NCI-H2029 treated with DMSO at 0.1 percent for 48 hours (cell line): Measurements from ENCODE around the gene CAMTA1.
"Not testable (repeated sequence)": the region's sequence is repeated elsewhere in the genome, so short reads cannot be mapped to it uniquely, and the experiment has no call there.

Experiments used
- DNase-seq: peaks from one replicate; lab custom pipeline; 2025; lab: John Stamatoyannopoulos, UW

Gene CAMTA1

GRCh38 chr1:6906783-6907182 is 121.5 kb downstream of the CAMTA1 start:
- no peak for DNase-seq

GRCh38 chr1:6907201-6907600 is 121.9 kb downstream of the CAMTA1 start:
- no peak for DNase-seq

DNA sequence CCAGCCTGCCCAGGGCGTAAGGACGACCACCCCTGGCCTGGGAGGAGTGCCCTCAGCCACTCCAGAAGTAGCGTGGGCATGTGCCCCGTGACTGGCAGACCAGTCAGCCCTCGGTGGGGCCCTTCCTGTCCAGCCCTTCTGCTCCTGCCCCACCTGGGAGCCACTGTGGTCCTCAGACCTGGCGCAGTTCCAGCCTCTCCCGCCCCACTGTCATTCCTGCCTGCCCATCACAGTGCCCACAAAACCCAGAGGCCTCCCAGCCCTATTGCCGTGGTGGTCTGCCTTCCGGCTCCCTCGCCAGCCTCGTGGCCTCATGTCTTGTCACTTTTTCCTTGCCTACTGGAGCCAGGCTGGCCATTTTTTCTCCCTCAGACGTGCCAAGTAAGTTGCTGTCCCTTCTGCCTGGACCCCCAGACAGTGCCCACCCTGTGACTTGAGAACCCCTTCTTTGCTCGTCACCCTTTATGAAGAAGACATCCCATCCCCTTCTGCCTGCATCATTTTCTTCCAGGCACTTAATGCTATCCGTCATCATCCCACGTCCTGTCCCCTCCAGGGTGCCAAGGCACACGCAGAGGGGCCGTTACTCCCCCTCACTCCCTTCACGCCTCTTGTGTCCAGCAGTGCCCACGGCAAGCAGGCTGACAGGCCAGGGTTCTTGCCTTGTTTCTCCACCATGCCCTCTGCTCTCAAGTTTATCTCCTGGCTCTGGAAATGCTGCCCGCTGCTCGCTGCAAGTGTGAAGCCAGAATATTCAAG is 122.6 kb downstream of the CAMTA1 start:
- DNase-seq, result no peak

DNA sequence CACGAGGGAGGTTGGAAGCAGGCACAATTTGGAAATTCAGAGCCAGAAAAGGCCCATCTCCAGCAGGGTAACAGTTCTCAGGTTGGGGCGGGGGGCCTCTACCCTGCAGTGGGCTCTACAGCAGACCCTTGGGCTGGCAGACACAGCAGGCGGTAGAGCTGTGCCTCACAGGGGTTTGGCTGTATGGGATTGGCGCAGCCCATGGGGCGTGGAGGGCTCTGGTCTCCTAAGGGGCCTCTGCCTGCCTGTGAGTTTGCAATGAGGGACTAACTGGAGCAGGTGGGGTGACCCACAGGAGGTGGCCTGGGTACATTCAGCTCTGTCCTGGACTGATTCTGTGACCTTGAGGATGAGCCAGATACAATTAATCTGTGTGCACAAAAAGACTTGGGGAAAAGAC is 124.1 kb downstream of the CAMTA1 start:
- no peak for DNase-seq

DNA sequence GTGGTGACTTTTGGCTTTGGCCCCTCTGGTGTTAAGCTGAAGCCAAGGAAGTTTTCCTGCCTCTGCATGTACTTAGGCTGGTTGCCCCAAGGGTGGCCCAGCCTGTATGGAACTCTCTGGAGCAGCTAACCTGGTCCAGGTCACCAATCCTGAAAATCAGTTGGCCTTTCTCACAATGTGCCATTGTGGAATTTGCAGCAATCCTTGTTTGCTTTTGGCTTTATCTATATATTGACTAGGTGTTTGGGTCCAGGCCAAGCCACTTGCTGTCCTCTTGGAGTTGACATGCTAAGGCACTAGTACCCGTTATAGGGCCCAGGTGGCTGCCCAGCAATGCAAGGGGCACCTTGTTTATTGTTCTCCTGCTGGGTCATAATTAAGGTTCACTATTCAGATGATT is 124.6 kb downstream of the CAMTA1 start:
- no peak for DNase-seq

- no peak for DNase-seq
Measured at GRCh38 chr1:6911021-6911941, 126.0 kb downstream of the CAMTA1 start.

GRCh38 chr1:6911974-6912373 is 126.7 kb downstream of the CAMTA1 start:
- no peak for DNase-seq

DNA sequence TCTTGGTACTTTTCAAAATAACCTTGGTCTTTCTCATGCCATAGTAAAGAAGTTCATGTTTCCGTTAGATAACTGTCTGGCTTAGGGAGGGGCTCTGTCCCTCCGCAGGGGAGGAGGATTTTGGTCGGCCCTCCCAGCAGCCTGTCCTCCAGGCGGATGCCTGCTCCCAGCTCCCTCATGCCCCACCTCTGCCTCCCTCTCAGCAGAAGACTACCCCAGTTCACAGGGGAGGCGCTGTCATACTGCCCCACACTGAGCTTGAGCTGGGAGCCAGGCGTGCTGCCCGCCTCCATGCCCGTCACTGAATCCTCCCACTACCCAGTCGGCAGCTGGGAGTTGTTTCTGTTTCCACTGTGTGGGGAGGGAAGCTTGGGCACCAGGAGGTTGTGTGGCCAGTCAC is 127.3 kb downstream of the CAMTA1 start:
- DNase-seq, result no peak

DNA sequence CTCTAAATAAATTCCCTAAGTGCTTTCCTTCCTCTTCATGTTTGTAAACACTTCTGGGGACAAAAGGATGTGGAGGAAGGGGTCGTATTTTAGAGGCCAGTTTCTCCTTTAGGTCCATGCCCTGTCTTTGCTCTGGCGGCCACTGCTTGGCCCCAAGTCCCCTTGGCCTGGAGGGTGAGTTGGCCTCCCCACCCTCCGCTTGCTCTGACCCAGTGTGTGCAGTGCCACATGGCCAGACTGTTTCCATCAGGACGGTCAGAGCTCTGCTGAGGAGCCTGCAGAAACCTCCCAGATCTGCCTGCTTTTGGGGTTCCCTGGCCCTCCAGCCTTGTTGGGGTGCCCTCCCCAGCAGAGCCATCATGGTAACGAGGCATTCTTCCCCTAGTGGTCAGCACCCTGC is 127.8 kb downstream of the CAMTA1 start:
- DNase-seq, result no peak

DNA sequence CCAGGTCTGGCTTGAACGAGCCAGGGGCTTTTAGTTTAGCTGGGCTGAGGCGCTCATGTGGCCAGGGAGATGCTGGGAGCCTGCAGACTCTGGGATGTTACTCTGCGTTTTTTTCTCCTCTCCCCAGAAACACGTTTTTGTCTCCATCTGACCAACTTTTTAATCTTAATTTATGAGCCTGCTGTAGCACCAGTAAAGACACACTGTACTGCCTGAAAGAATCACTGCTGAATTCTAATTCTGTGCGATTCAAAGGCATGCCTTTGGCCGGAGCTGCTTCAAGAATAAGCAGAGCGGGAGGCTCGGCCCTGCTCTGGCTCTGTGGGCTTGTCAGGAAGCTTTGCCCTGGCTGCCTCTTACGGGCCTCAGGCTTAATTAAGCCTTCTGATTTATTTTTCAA is 129.5 kb downstream of the CAMTA1 start:
- DNase-seq, result no peak

DNA sequence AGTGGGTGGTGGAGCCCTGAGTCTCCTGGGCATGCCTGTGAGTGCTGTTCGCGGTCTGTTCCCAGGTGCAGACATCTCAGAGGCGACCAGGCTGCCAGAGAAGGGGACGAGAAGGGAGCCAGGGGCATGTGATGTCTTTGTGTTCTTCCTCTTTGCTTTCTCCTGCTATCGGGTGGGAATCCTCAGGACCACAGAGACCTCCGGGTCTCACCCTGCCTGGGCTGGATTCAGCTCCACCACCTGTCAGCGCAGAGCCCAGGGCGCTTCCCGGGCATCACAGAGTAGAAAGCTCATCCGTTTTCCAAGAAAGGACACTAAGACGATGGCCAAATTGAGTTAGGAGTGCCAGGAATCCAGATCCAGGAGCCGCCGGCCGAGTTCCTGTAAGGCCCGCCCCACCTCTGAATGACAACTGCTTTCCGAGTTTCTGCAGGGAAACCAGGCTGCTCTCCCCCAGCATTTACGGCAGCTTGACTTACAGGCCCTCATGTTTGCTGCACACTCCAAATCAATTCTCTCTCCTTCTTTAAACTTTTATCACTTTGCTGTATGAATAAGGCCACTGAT is 130.8 kb downstream of the CAMTA1 start:
- DNase-seq, result no peak

DNA sequence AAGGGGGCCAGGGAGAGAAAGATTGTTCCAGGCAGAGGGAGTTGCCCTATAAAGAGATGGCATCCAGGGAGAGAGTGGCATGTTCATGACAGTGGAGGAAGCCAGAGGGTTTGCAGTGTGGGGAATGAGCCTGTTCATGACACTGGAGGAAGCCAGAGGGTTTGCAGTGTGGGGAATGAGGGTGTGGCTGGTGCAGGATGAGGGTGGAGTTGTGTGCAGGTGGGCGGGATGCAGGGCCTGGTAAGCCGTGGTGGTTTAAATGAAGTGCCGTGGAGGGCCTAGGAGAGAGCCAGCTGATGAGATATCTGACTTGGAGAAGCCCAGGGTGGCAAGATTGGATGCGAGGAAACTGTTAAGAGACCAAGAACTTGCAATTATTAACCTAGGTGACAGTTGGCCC is 131.8 kb downstream of the CAMTA1 start:
- no peak for DNase-seq

GRCh38 chr1:6918186-6918924 is 133.1 kb downstream of the CAMTA1 start:
- DNase-seq, result no peak

GRCh38 chr1:6918925-6919511 is 133.8 kb downstream of the CAMTA1 start:
- no peak for DNase-seq

DNA sequence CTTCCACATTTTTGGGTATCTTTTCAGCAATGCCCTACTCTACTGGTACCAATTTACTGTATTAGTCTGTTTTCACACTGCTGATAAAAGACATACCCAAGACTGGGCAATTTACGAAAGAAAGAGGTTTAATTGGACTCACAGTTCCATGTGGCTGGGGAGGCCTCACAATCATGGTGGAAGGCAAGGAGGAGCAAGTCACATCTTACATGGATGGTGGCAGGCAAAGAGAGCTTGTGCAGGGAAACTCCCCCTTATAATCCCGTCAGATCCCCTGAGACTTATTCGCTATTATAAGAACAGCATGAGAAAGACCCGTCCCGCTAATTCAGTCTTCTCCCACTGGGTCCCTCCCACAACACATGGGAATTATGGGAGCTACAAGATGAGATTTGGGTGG is 136.3 kb downstream of the CAMTA1 start:
- not testable (repeated sequence) for DNase-seq

DNA sequence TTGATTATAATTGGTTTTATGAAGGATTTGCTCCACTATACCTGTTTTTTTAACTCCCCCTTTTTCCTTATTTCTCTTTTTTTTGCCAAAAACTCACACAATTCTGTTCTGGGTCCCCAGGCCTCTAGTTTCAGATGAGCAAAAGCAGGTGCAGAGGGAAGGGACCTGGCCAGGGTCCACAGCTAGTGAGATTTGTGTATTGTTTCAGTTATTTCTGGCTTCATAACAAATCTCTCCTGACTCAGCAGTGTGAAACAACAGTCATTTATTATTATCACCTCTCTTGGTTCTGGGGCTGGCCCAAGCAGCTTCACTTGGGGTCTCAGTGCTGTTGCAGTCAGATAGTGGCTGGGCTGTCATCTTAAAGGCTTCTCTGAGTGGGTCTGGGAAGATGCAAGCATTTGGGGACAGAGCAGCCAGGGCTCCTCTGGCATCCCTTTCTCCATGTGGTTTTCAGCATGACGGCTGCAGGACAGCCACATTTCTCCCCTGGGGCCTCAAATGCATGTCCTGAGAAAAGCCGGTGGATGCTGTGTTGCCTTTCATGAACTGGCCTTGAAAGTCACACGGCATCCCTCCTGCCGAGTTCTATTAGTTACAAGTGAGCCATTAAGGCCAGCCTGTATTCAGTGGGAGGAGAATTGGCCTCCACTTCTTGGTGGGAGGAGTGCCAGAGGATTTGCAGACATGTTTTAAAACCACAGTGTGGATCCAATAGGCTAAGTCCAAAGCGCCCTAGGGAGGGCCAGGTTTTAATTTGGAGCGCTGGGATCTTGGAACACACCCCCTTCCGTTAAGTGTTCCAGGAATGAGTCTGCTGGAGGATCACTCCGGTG is 137.1 kb downstream of the CAMTA1 start:
- DNase-seq, result no peak

GRCh38 chr1:6923012-6923411 is 137.8 kb downstream of the CAMTA1 start:
- DNase-seq, result no peak

- no peak for DNase-seq
Measured at GRCh38 chr1:6923416-6923815, 138.2 kb downstream of the CAMTA1 start.

GRCh38 chr1:6923955-6924881 is 139.0 kb downstream of the CAMTA1 start:
- DNase-seq, result no peak

- DNase-seq, result no peak
Measured at GRCh38 chr1:6924891-6925290, 139.6 kb downstream of the CAMTA1 start.
